IPS DF 4.7 (cell line): ENCODE data around the gene ZNF609.
"Not testable (repeated sequence)": the region's sequence is repeated elsewhere in the genome, so short reads cannot be mapped to it uniquely, and the experiment has no call there.

Experiments
- DNase-seq: peaks from one replicate; pipeline ENCODE4 v3.0.0-alpha.2; 2013; ENCODE audit warnings: low spot score; ENCODE audit errors: extremely low read depth

Gene ZNF609

GRCh38 chr15:64644811-64645210 is 184.4 kb downstream of the ZNF609 start:
- DNase-seq, result not testable (repeated sequence)

DNA sequence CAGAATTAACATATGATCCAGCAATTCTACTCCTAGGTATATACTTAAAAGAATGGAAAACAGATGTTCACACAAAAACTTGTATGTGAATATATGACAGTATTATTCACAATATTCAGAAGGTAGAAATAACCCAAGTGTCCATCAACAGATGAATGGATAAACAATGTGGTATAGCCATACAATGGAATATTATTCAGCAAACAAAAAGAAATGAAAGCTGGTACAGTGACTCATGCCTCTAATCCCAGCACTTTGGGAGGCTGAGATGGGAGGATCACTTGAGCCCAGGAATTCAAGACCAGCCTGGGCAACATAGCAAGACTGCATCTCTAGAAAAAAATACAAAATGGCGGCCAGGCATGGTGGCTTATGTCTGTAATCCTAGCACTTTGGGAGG is 185.6 kb downstream of the ZNF609 start:
- DNase-seq, result no peak

DNA sequence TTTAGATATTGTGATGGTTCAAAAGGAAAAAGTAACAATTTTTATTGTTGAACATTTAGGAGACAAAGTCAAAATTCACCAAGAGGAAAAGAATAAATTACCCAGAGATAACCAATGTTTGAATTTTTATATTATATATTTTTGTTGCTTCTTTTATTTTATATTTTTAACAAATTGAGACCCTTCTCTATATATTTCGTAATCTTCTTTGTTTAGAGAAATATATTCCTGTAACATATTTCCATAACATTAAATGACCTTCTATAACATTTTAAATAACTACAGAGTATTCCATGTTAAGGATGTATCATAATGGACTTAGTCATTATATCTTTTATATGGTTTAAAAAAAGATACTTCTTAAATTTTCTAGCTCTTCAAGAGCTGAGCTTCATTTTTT is 187.0 kb downstream of the ZNF609 start:
- no peak for DNase-seq

- no peak for DNase-seq
Observed at GRCh38 chr15:64650552-64650951, 190.2 kb downstream of the ZNF609 start.

DNA sequence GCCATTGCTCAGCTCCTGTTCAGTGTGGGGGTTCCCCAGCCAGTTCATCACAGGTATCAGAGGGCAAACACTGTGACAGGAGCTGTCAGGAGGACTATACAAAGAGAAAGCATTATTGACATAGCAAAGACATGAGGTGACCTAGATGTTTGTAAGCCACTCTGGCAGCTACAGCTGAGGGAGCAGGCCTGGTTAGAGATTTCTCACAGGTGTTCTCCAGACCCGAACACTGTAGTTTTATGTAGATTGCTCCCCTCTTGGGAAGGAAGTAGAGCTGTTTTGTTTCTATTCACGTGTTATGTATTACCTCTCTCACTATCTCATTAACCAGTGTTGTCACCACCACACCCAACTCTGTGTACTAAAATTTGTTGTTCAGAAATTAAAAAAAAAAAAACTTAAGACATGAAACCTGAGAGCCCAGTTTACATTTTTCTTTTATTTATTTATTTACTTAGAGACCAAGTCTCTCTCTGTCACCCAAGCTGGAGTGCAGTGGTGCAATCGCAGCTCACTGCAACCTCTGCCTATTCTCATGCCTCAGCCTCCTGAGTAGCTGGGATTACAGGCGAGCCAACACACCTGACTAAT is 191.3 kb downstream of the ZNF609 start:
- no peak for DNase-seq

DNA sequence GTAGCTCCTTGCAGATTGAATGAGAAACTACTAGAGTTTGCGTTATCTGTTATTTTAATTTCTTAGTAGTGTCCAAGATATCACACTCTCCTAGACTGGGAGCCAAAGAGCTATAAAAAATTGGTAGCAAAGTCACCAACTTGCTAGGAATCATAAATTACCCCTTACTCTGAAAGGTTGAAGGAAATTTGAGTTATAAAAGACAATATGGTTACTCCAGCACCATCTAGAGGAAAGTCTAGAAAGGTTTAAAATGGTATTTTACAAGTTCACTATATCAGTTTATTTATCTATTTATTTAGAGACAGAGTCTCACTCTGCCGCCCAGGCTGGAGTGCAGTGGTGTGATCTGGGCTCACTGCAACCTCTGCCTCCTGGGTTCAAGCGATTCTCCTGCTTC is 193.4 kb downstream of the ZNF609 start:
- no peak for DNase-seq

GRCh38 chr15:64656508-64656907 is 196.1 kb downstream of the ZNF609 start:
- DNase-seq, result no peak

DNA sequence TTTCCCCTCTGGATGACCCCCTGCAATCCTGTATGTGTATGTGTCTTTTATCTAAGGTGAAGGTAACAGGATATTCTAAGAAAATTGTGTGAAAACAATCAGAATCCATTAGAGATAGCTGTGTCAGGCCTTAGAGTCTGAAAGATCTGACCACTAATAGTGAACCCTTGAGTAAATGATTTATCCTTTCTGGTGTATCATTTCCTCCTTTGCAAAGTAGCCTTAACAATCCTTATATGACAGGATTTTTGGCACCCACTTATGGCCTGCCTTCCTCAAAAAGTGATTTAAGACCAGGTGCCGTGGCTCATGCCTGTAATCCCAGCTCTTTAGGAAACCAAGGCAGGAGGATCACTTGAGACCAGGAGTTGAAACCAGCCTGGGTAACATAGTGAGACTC is 204.8 kb downstream of the ZNF609 start:
- DNase-seq, result no peak

DNA sequence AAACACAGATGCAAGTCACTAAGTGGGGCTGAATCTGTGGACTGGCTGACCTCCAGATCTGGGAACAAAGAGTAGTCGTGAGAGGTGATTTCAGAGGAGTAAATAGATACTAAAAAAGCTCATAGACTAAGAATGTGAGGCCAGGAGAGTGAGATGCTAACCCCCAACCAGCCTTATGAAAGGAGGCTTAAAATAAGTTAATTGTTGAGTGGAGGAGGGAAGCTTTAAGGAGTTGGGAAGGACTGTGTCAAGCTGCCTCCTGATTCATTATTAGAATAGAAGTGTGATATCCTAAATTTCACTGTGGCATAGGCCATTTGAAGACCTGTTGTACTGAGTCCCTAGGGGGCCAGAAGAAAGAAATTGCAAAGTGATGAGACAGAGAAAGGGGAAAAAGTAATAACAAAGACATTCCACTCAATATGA is 207.4 kb downstream of the ZNF609 start:
- no peak for DNase-seq

- DNase-seq, result no peak
Observed at GRCh38 chr15:64673866-64674265, 213.5 kb downstream of the ZNF609 start.

- DNase-seq, result no peak
Observed at GRCh38 chr15:64678126-64678819, 217.9 kb downstream of the ZNF609 start.

- no peak for DNase-seq
Observed at GRCh38 chr15:64680097-64680496, 219.7 kb downstream of the ZNF609 start.

DNA sequence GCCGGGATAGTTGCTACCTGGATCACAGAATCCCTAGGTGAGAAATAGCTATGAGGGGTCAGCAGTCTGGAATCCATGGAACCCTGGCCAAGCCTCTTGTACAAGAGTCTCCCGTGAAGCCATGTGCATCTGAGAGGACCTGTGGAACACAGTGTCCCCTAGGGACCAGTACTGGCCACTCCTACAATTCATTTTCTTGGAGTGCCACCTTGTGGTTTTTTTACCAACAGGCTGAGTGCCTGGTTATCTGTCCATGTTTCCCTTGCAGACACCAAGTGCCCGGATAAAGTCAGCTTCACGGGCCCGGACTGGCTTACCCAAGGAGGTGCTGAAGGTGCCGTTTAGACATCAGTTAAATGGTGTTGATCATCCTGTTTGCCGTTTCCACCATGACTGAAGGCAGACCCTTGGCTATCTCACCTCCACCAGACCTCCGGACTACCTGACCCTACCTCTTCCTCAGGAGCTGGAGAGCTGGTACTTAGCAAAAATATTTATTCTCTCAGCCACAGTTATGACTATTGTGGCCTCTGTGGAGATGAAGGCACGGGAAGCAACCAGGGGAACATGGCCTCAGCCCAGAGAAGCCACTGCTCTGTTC is 221.1 kb downstream of the ZNF609 start:
- peak; percentile 75 for DNase-seq

- no peak for DNase-seq
Observed at GRCh38 chr15:64682255-64682654, 221.9 kb downstream of the ZNF609 start.

GRCh38 chr15:64683378-64683777 is 223.0 kb downstream of the ZNF609 start:
- DNase-seq, result no peak

DNA sequence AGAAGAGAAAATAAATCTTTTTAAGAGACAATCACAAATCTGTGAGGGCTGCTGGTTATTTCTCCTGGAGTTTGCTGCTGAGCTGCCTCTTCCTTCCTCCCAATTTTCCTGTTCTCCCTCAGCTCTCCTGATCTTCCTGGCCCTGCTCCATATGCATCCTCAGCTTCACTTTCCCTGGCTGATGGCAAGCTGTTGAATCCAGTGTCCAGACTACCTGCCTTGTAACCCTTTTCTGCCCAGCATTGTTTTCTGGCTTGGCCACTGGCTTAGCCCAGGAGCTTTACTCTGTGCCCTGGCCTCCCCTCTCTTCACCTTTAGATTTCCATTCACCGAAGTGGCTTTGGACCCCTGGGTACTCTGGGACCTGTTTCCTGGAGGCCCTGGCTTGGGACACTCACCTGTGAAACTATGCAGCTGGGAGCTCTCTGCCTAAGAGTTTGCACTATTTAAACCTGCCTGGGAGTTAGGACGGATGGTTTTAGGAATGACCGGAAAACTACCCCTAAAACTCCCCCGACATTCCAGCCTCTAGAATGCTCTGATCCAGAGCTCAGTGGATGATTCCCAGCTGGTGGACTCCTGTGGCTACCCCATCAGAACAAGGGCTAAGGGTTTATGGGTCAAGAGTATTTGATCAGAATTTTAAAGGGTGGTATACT is 225.0 kb downstream of the ZNF609 start:
- no peak for DNase-seq

DNA sequence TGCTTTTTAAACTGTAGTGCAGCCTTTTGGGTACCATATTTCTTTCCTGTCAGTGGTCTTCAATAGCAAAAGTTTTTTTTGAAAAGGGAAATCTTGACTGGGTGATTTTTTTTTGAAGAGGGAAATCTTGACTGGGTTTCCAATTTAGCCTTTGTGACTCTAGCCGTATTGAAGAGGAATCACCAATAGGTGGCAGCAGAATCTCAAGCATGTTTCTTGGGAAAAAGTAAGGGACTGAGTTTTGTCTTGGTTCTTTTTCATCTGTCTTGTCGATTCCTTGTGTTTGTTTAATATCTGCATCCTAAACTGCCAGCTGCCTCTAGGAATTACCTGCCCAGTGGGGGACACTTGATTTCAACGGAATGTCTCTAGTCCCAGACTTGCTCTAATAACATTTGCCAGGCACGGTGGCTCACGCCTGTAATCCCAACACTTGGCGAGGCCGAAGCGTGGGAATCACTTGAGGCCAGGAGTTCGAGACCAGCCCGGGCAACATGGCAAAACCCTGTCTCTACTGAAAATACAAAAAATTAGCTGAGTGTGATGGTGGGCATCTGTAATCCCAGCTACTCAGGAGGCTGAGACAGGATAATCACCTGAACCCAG is 225.9 kb downstream of the ZNF609 start:
- no peak for DNase-seq

- DNase-seq, result no peak
Observed at GRCh38 chr15:64687172-64687571, 226.8 kb downstream of the ZNF609 start.

- DNase-seq, result no peak
Observed at GRCh38 chr15:64687688-64688087, 227.3 kb downstream of the ZNF609 start.

DNA sequence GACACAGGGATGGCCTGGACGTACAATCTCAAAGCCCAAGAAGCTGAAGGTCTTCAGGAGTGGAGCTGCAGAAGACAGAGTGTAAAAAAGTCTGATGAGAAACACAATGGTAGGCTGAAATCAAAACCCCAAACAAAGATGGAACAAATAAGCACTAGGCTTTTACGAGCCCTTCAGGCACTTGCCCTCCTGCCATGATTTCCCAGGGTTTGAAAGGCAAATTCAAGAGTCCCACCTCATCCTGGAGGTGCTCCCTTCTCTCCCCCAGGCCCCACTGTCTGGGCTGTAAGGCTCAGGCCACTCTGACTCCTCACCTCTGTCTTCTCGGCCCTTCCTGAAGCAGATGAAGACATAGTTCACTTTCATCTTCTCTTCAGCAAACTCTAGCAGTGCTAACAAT is 228.4 kb downstream of the ZNF609 start:
- no peak for DNase-seq

GRCh38 chr15:64690008-64690407 is 229.6 kb downstream of the ZNF609 start:
- DNase-seq, result no peak
